IMR-90 (cell line): Measurements from ENCODE around the gene C3orf49. TPM values are rescaled to one million over a fixed set of nuclear protein-coding genes. Genes with fewer than 3 reads are reported as not detected.

Source experiments
- ATAC-seq: fragments of 200-7000 bp; cut with Tn5 transposase; 2 replicates; pipeline ENCODE4 v1.9.1; 2020; ENCODE audit warnings: low read depth, mild to moderate bottlenecking, moderate library complexity
- BruUV-seq: library from RNA; stranded (reverse); fragments of 400-500 nt; replicated peaks from 2 replicates; lab custom pipeline; 2021; lab: Mats Ljungman, UMichigan
- CTCF ChIA-PET: fragments of 300-600 bp; formaldehyde crosslinking; extraction: SDS; loops from one replicate; lab custom pipeline; 2021; ENCODE audit warnings: antibody characterized with exemption; lab: Yijun Ruan, JAX
- POLR2A ChIA-PET: fragments of 300-600 bp; sonication (Branson Sonifier 250); formaldehyde crosslinking; loops from one replicate; lab custom pipeline; 2022; ENCODE audit warnings: antibody characterized with exemption; ENCODE audit not compliant: unreplicated experiment; lab: Charles Lee
- DNase-seq: peaks from one replicate; pipeline ENCODE4 v3.0.0; 2013
- H2AFZ ChIP-seq: replicated peaks from 2 replicates; pipeline ENCODE3; 2013; ENCODE audit warnings: low read length, mild to moderate bottlenecking; ENCODE audit not compliant: poor library complexity
- H2AK5ac ChIP-seq: 2 replicates; pipeline ENCODE4 v1.6.1; 2013; ENCODE audit warnings: low read depth, low read length, inconsistent platforms
- H2AK9ac ChIP-seq: replicated peaks from 2 replicates; pipeline ENCODE3; 2013; ENCODE audit warnings: mild to moderate bottlenecking, low read depth, low read length, moderate library complexity; ENCODE audit not compliant: poor library complexity
- H2BK120ac ChIP-seq: 2 replicates; pipeline ENCODE4 v1.6.1; 2013; ENCODE audit warnings: low read depth, low read length, inconsistent platforms
- H2BK15ac ChIP-seq: 3 replicates; pipeline ENCODE4 v1.6.1; 2013; ENCODE audit warnings: low read depth, low read length, inconsistent platforms
- H2BK20ac ChIP-seq: 2 replicates; pipeline ENCODE4 v1.6.1; 2013; ENCODE audit warnings: low read depth, mild to moderate bottlenecking, inconsistent platforms, low read length, moderate library complexity
- H2BK5ac ChIP-seq: 2 replicates; pipeline ENCODE4 v1.6.1; 2013; ENCODE audit warnings: mild to moderate bottlenecking, low read depth, low read length, inconsistent platforms; ENCODE audit not compliant: poor library complexity, severe bottlenecking
- H3K14ac ChIP-seq: replicated peaks from 2 replicates; pipeline ENCODE4 v1.6.1; 2013; ENCODE audit warnings: low read depth, low read length, inconsistent platforms
- H3K18ac ChIP-seq: 2 replicates; pipeline ENCODE4 v1.6.1; 2013; ENCODE audit warnings: low read depth, low read length, control low read depth
- H3K23ac ChIP-seq: 2 replicates; pipeline ENCODE4 v1.6.1; 2013; ENCODE audit warnings: low read depth, low read length, inconsistent platforms
- H3K27ac ChIP-seq: 2 replicates; pipeline ENCODE4 v1.5.1; 2013; ENCODE audit warnings: mild to moderate bottlenecking, control low read depth, low read length; ENCODE audit not compliant: insufficient read depth
- H3K27me3 ChIP-seq: 2 replicates; pipeline ENCODE4 v1.6.1; 2013; ENCODE audit warnings: low read length; ENCODE audit not compliant: control insufficient read depth, insufficient read depth
- H3K36me3 ChIP-seq: 2 replicates; pipeline ENCODE4 v1.6.1; 2013; ENCODE audit warnings: low read length, mixed read lengths; ENCODE audit not compliant: control insufficient read depth, insufficient read depth
- H3K4ac ChIP-seq: 2 replicates; pipeline ENCODE4 v1.6.1; 2013; ENCODE audit warnings: low read depth, low read length, inconsistent platforms
- H3K4me1 ChIP-seq: 2 replicates; pipeline ENCODE4 v1.6.1; 2013; ENCODE audit warnings: low read length, mixed read lengths; ENCODE audit not compliant: control insufficient read depth, insufficient read depth
- H3K4me2 ChIP-seq: 2 replicates; pipeline ENCODE4 v1.6.1; 2013; ENCODE audit warnings: low read depth, mild to moderate bottlenecking, control low read depth, low read length, moderate library complexity
- H3K4me3 ChIP-seq: 2 replicates; pipeline ENCODE4 v1.5.1; 2013; ENCODE audit warnings: low read depth, mild to moderate bottlenecking, control low read depth, low read length, moderate library complexity; ENCODE audit not compliant: insufficient read depth
- H3K56ac ChIP-seq: 2 replicates; pipeline ENCODE4 v1.6.1; 2013; ENCODE audit warnings: low read length, inconsistent platforms; ENCODE audit not compliant: insufficient read depth; ENCODE audit errors: extremely low read depth
- H3K79me1 ChIP-seq, 2 experiments: 2 replicates each; pipeline ENCODE4 v1.6.1; 2013; ENCODE audit warnings: low read length in 2 of 2, inconsistent platforms in 1 of 2, low read depth in 1 of 2
- H3K9ac ChIP-seq: 2 replicates; pipeline ENCODE4 v1.6.1; 2013; ENCODE audit warnings: low read depth, low read length, control low read depth
- H3K9me1 ChIP-seq: 2 replicates; pipeline ENCODE4 v1.6.1; 2013; ENCODE audit warnings: low read length, inconsistent platforms; ENCODE audit not compliant: insufficient read depth
- H3K9me3 ChIP-seq: 2 replicates; pipeline ENCODE4 v1.6.1; 2013; ENCODE audit warnings: low read length; ENCODE audit not compliant: control insufficient read depth, insufficient read depth
- H4K20me1 ChIP-seq: 2 replicates; pipeline ENCODE4 v1.6.1; 2013; ENCODE audit warnings: low read length, inconsistent platforms; ENCODE audit not compliant: insufficient read depth
- H4K5ac ChIP-seq: 2 replicates; pipeline ENCODE4 v1.6.1; 2013; ENCODE audit warnings: mild to moderate bottlenecking, low read depth, low read length, control low read depth
- H4K8ac ChIP-seq, 2 experiments: 2 replicates each; pipeline ENCODE4 v1.6.1; 2013; ENCODE audit warnings: low read depth in 2 of 2, low read length in 2 of 2, control low read depth in 1 of 2, inconsistent platforms in 1 of 2
- H4K91ac ChIP-seq: 2 replicates; pipeline ENCODE4 v1.6.1; 2013; ENCODE audit warnings: low read depth, low read length, inconsistent platforms; ENCODE audit not compliant: insufficient read depth
- BHLHE40 ChIP-seq: fragments of 150-350 bp; IDR thresholded peaks from 2 replicates; pipeline ENCODE4 v1.6.1; 2016; ENCODE audit warnings: mild to moderate bottlenecking, low read depth, low read length
- CEBPB ChIP-seq: IDR thresholded peaks from 2 replicates; pipeline ENCODE4 v1.6.1; 2012; ENCODE audit warnings: low read depth, low read length, improper control_type of control experiment
- CHD1 ChIP-seq: IDR thresholded peaks from 2 replicates; pipeline ENCODE4 v1.6.1; 2012; ENCODE audit warnings: low read depth, low read length, improper control_type of control experiment
- FOS ChIP-seq: fragments of 150-350 bp; IDR thresholded peaks from 2 replicates; pipeline ENCODE4 v1.6.1; 2016; ENCODE audit warnings: low read depth, low read length
- MAFK ChIP-seq: IDR thresholded peaks from 2 replicates; pipeline ENCODE4 v1.6.1; 2012; ENCODE audit warnings: low read depth, low read length, improper control_type of control experiment
- MAZ ChIP-seq: IDR thresholded peaks from 2 replicates; pipeline ENCODE4 v1.6.1; 2012; ENCODE audit warnings: low read depth, mild to moderate bottlenecking, low read length, improper control_type of control experiment, moderate library complexity, borderline replicate concordance
- MXI1 ChIP-seq: IDR thresholded peaks from 2 replicates; pipeline ENCODE4 v1.6.1; 2012; ENCODE audit warnings: low read depth, mild to moderate bottlenecking, low read length, moderate library complexity, borderline replicate concordance
- NFE2L2 ChIP-seq: fragments of 150-350 bp; IDR thresholded peaks from 2 replicates; pipeline ENCODE4 v1.6.1; 2016; ENCODE audit warnings: low read depth, mild to moderate bottlenecking, low read length
- RAD21 ChIP-seq: IDR thresholded peaks from 2 replicates; pipeline ENCODE4 v1.6.1; 2012; ENCODE audit warnings: low read length, improper control_type of control experiment
- WGBS, 2 experiments: methylation state at CpG; one replicate each; pipeline versions ENCODE4 v1.1.5 to v1.1.7; 2013; ENCODE audit warnings: missing lambda C conversion rate in 2 of 2; ENCODE audit not compliant: insufficient read length in 1 of 2; ENCODE audit errors: extremely low coverage in 2 of 2; 5-methylcytosine and 5-hydroxymethylcytosine counted together
- dilution Hi-C: fragments of 300-500 bp; cut with HindIII; formaldehyde crosslinking; loops from one replicate; pipeline ENCODE4 v1.14.3; 2018; ENCODE audit warnings: low sequenced_read_pairs; ENCODE audit not compliant: unreplicated experiment
- in situ Hi-C: fragments of 300-500 bp; cut with MboI; formaldehyde crosslinking; loops from 3 replicates; pipeline ENCODE4 v1.14.3; 2019; ENCODE audit warnings: low sequenced_read_pairs, inconsistent platforms, mixed read lengths
- intact Hi-C: fragments of 100-400 bp; cut with micrococcal nuclease; formaldehyde crosslinking; loops from 2 replicates; pipeline ENCODE4 v1.10.0; 2022
- polyA plus RNA-seq, 3 experiments: library from polyadenylated mRNA; depleted of rRNA; stranded (reverse); fragments of >200 nt; gene quantifications; 2 replicates each; pipeline ENCODE4 v1.2.3, GENCODE V29; 2012; ENCODE audit warnings: low replicate concordance in 1 of 3
- total RNA-seq: library from RNA; depleted of rRNA; stranded (reverse); fragments of >200 nt; gene quantifications from 2 replicates; pipeline ENCODE4 v1.2.3, GENCODE V29; 2012

The C3orf49 gene
- total and polyA plus RNA-seq, 2 of the 4 experiments (the other 2 are of a cell fraction): not detected

DNA sequence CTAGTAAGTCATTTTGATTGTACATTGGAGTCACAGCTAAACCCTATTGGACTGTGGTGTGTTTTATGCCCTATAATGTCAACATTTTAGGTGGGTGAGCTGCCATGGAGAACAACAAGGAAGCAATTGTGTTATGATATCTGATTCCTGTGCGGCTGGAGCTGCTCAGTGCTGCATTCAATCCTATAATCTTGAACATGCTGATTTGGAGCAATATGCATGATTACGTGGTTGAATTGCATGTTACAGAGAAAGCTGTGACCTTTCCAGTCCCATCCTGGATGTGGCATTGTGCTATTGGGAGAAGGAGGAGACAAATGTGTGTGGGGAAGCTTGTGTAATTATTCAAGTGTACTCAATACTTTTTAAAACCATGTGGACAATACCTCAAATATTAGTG lies 20.1 kb upstream of the C3orf49 start:
- DNase-seq (no peak), ATAC-seq (no peak)
- no peak overlapping the region for H3K4me2 ChIP-seq
- no peak overlapping the region for H3K4me3 ChIP-seq
- in situ Hi-C loops: no loop called here
- H2AK9ac ChIP-seq: no peak overlapping the region
- no peaks in the 10 kb centered on the region for H3K4me1 ChIP-seq
- no peak overlapping the region for H3K56ac ChIP-seq
- 86% methylated on average over 1 of the region's 2 CpGs; no CpG with 5 or more reads in 1 of the 2 experiments for WGBS, 2 experiments
- H3K79me1 ChIP-seq: no peaks in the 10 kb centered on the region
- no TSS peak for BruUV-seq
- H3K27ac ChIP-seq: no peak overlapping the region
- no peaks in the 10 kb centered on the region for H3K9me1 ChIP-seq
- intact Hi-C loops: no loop called here
- no peak overlapping the region for H3K14ac ChIP-seq
- no peaks in the 10 kb centered on the region for H4K20me1 ChIP-seq
- no peak overlapping the region for H2AK5ac ChIP-seq
- no peaks in the 10 kb centered on the region for H3K36me3 ChIP-seq
- no peak overlapping the region for H4K91ac ChIP-seq
- H3K9ac ChIP-seq: no peak overlapping the region
- H3K23ac ChIP-seq: no peak overlapping the region
- H4K5ac ChIP-seq: no peak overlapping the region
- H4K8ac ChIP-seq: no peak overlapping the region
- ChIA-PET CTCF (no interaction called here), POLR2A (no interaction called here)
- no peak overlapping the region for H2BK20ac ChIP-seq
- no peak overlapping the region for H2BK120ac ChIP-seq
- dilution Hi-C loops: no loop called here
- H3K18ac ChIP-seq: no peak overlapping the region
- no peak overlapping the region for H2BK15ac ChIP-seq
- TF ChIP-seq NFE2L2 (no peak), CEBPB (no peak), MAFK (no peak), MXI1 (no peak), MAZ (no peak), BHLHE40 (no peak), CHD1 (no peak), RAD21 (no peak), FOS (no peak)
- no peaks in the 10 kb centered on the region for H3K9me3 ChIP-seq
- no peak overlapping the region for H2AFZ ChIP-seq
- H2BK5ac ChIP-seq: no peak overlapping the region
- H3K27me3 ChIP-seq: peaks cover 5% of the 10 kb centered on the region
- no peak overlapping the region for H3K4ac ChIP-seq
